Adrenal gland (tissue), 12 donors: ENCODE measurements around the gene LGI2. TPM values are rescaled to one million over a fixed set of nuclear protein-coding genes. Genes with fewer than 3 reads are reported as not detected.
A peak's percentile ranks its signal among the peaks of the same experiment; 100 is the strongest.
"Not testable (repeated sequence)": the region's sequence is repeated elsewhere in the genome, so short reads cannot be mapped to it uniquely, and the experiment has no call there.

ENCODE experiments used
- DNase-seq, 7 donors: peaks; one replicate each; pipeline ENCODE4 v3.0.0-alpha.2; 2019 to 2020
- H3K27ac ChIP-seq, 5 donors: fragments of 200-600 bp; sonication (generic) in 4 of 5; 1 replicate in 3 of 5; 2 replicates in 2 of 5; pipeline versions ENCODE4 v1.5.1 to v1.8.0; 2016 to 2020; ENCODE audit warnings: mild to moderate bottlenecking in 1 of 5
- H3K27me3 ChIP-seq: fragments of 200-600 bp; 2 replicates; pipeline ENCODE4 v1.8.0; 2021
- H3K36me3 ChIP-seq, 2 donors: fragments of 200-600 bp; replicated peaks in 1 of 2; 1 replicate in 1 of 2; 2 replicates in 1 of 2; pipeline versions ENCODE4 v1.5.1 to v1.8.0; 2018 to 2022
- H3K4me1 ChIP-seq, 2 donors: fragments of 200-600 bp; replicated peaks in 1 of 2; 1 replicate in 1 of 2; 2 replicates in 1 of 2; pipeline versions ENCODE4 v1.5.1 to v1.8.0; 2018 to 2021
- H3K4me3 ChIP-seq, 4 donors: fragments of 200-600 bp; sonication (generic) in 3 of 4; one replicate each; pipeline ENCODE4 v1.5.1; 2016 to 2018
- H3K9me3 ChIP-seq, 3 donors: fragments of 200-600 bp; sonication (generic) in 1 of 3; replicated peaks in 1 of 3; 1 replicate in 2 of 3; 2 replicates in 1 of 3; pipeline versions ENCODE4 v1.5.1 to v1.8.0; 2016 to 2021
- CTCF ChIP-seq, 6 experiments: fragments of 450-650 bp in 4 of 6; fragments of 200-600 bp in 2 of 6; sonication (generic) in 1 of 6; IDR thresholded peaks; 1 replicate in 5 of 6; 2 replicates in 1 of 6; pipeline versions ENCODE4 v1.5.1 to v1.8.0; 2016 to 2021; ENCODE audit warnings: antibody characterized with exemption in 6 of 6, mild to moderate bottlenecking in 2 of 6, moderate library complexity in 1 of 6
- POLR2A ChIP-seq, 2 donors: fragments of 450-650 bp; IDR thresholded peaks; one replicate each; pipeline ENCODE4 v1.6.1; 2017; ENCODE audit warnings: antibody characterized with exemption in 2 of 2, mild to moderate bottlenecking in 2 of 2, moderate library complexity in 1 of 2
- WGBS, 4 donors: extraction: QIAGEN DNeasy Blood & Tissue Kit in 2 of 4; methylation state at CpG; one replicate each; pipeline versions ENCODE4 v1.1.5 to v1.1.7; 2013 to 2017; 5-methylcytosine and 5-hydroxymethylcytosine counted together
- intact Hi-C, 2 donors: fragments of 100-400 bp; cut with DNase I; formaldehyde crosslinking; loops; one replicate each; pipeline versions ENCODE4 v1.14.1 to v1.15.0; 2022 to 2023
- polyA plus RNA-seq, 3 donors: library from polyadenylated mRNA; stranded (reverse); fragments of 200-250 nt in 2 of 3; fragments of 350-450 nt in 1 of 3; fragmentation: Illumina TruSeq in 1 of 3; extraction: RNeasy Lipid Tissue Mini Kit (QIAGEN cat#74804) in 1 of 3; gene quantifications; one replicate each; pipeline ENCODE4 v1.2.3, GENCODE V29; 2013 to 2014
- total RNA-seq, 9 donors: library from RNA; depleted of rRNA in 4 of 9; stranded (reverse); fragments of >200 nt in 4 of 9; fragments of 120-200 nt in 1 of 9; fragmentation: NEBNext Ultra II Directional in 1 of 9; extraction: Animal tissue kit (Norgen Biotek cat#: 25700) in 1 of 9; gene quantifications; one replicate each; pipeline versions ENCODE4 v1.1.0 to v1.2.4, GENCODE V29; 2013 to 2023
- donor health status: healthy with polysubstance abuse.
- donor health status: Bipolar disorder and iron deficiency.
- donor health status: DM: yes; HTN: yes; CAD: no.
- donor health status: DM: no; HTN: no; CAD: no.
- donor health status: DM: no; HTN: no; CAD: no.
- donor health status: DM: yes; HTN: yes; CAD: no.

Gene LGI2
- total and polyA plus RNA-seq, 12 donors = 0.06 to 4.9 (median 2.1) TPM

- TF ChIP-seq CTCF (IDR thresholded peaks at IDR 0.05) (no peak), POLR2A (IDR thresholded peaks at IDR 0.05) (no peak)
- intact Hi-C loops = no loop called here
- DNase-seq = no peak
- Histone ChIP-seq H3K4me3 (no peak overlapping the region), H3K27me3 (no peaks in the 10 kb centered on the region), H3K4me1 (no peaks in the 10 kb centered on the region), H3K36me3 (no peaks in the 10 kb centered on the region), H3K9me3 (no peaks in the 10 kb centered on the region), H3K27ac (no peak overlapping the region)
- WGBS, 4 donors = 77 to 88% (median 83%) methylated on average over 8 of the region's 8 CpGs
Measured at GRCh38 chr4:25058796-25059195, 28.1 kb upstream of the LGI2 start.

- DNase-seq = peak in 4 of 7 donors; percentile 4 to 24 (median 17)
- Histone ChIP-seq H3K36me3 (no peaks in the 10 kb centered on the region), H3K27me3 (peaks cover 2% of the 10 kb centered on the region), H3K27ac (no peak overlapping the region), H3K9me3 (no peaks in the 10 kb centered on the region), H3K4me1 (no peaks in the 10 kb centered on the region), H3K4me3 (no peak overlapping the region)
- TF ChIP-seq CTCF (IDR thresholded peaks at IDR 0.05) (no peak), POLR2A (IDR thresholded peaks at IDR 0.05) (no peak)
- WGBS, 4 donors = 46 to 65% (median 52%) methylated on average over 8 of the region's 8 CpGs
- intact Hi-C loops = no loop called here
Measured at GRCh38 chr4:25057299-25057698, 26.6 kb upstream of the LGI2 start.

- H3K36me3 ChIP-seq, H3K4me3 ChIP-seq, H3K9me3 ChIP-seq, intact Hi-C loops, DNase-seq, H3K27ac ChIP-seq, H3K27me3 ChIP-seq, H3K4me1 ChIP-seq: not testable (repeated sequence)
- 78 to 87% (median 83%) methylated on average over 5 of the region's 5 CpGs for WGBS, 4 donors
Measured at GRCh38 chr4:25052037-25052436, 21.3 kb upstream of the LGI2 start.

- no peaks in the 10 kb centered on the region for H3K4me1 ChIP-seq
- intact Hi-C loops = no loop called here
- no peak overlapping the region for H3K4me3 ChIP-seq
- H3K27me3 ChIP-seq = peaks cover 2% of the 10 kb centered on the region
- DNase-seq = no peak
- no peaks in the 10 kb centered on the region for H3K9me3 ChIP-seq
- H3K27ac ChIP-seq = no peak overlapping the region
- WGBS, 4 donors = 80 to 92% (median 83%) methylated on average over 1 of the region's 1 CpG
- no peaks in the 10 kb centered on the region for H3K36me3 ChIP-seq
- no peak for TF ChIP-seq POLR2A (IDR thresholded peaks at IDR 0.05)
- TF ChIP-seq CTCF (IDR thresholded peaks at IDR 0.05) = no peak
Measured at GRCh38 chr4:25051534-25051933, 20.8 kb upstream of the LGI2 start.

GRCh38 chr4:25050370-25051078, 19.8 kb upstream of the LGI2 start:
- no peak overlapping the region for H3K4me3 ChIP-seq
- no peak for DNase-seq
- H3K36me3 ChIP-seq = no peaks in the 10 kb centered on the region
- no peaks in the 10 kb centered on the region for H3K9me3 ChIP-seq
- H3K27ac ChIP-seq = no peak overlapping the region
- TF ChIP-seq POLR2A (IDR thresholded peaks at IDR 0.05) = no peak
- TF ChIP-seq CTCF (IDR thresholded peaks at IDR 0.05) = no peak
- intact Hi-C loops = no loop called here
- peaks cover 2% of the 10 kb centered on the region for H3K27me3 ChIP-seq
- H3K4me1 ChIP-seq = no peaks in the 10 kb centered on the region
- 84 to 94% (median 88%) methylated on average over 5 of the region's 5 CpGs for WGBS, 4 donors
